CD14-positive monocyte (primary cell): ENCODE results near the gene ASCL2. TPM values are rescaled to one million over a fixed set of nuclear protein-coding genes. Genes with fewer than 3 reads are reported as not detected.

Source experiments
- DNase-seq, 3 donors: peaks; one replicate each; pipeline ENCODE4 v3.0.0-alpha.2; 2011 to 2022
- H2AFZ ChIP-seq: 2 replicates; pipeline ENCODE4 v1.6.0; 2012; ENCODE audit warnings: mild to moderate bottlenecking, low read depth, low read length, inconsistent platforms; ENCODE audit not compliant: insufficient read depth, poor library complexity, severe bottlenecking
- H3K27ac ChIP-seq, 2 donors: 1 replicate in 1 of 2; 2 replicates in 1 of 2; pipeline ENCODE4 v1.5.1; 2012 to 2013; ENCODE audit warnings: low read length in 2 of 2, control low read depth in 1 of 2, inconsistent platforms in 1 of 2, low read depth in 1 of 2, mild to moderate bottlenecking in 1 of 2
- H3K27me3 ChIP-seq, 2 donors: one replicate each; pipeline versions ENCODE4 v1.6.0 to v1.6.1; 2011 to 2013; ENCODE audit warnings: low read length in 2 of 2; ENCODE audit not compliant: control insufficient read depth in 2 of 2, insufficient read depth in 2 of 2
- H3K36me3 ChIP-seq, 2 donors: replicated peaks in 1 of 2; 1 replicate in 1 of 2; 2 replicates in 1 of 2; pipeline versions ENCODE4 v1.5.1 to v1.6.1; 2012 to 2013; ENCODE audit warnings: low read length in 2 of 2, control low read depth in 1 of 2, inconsistent platforms in 1 of 2, mild to moderate bottlenecking in 1 of 2; ENCODE audit not compliant: insufficient read depth in 2 of 2, control insufficient read depth in 1 of 2
- H3K4me1 ChIP-seq, 2 donors: 1 replicate in 1 of 2; 2 replicates in 1 of 2; pipeline versions ENCODE4 v1.5.1 to v1.6.1; 2012 to 2013; ENCODE audit warnings: low read length in 2 of 2, control low read depth in 1 of 2, inconsistent platforms in 1 of 2, mild to moderate bottlenecking in 1 of 2, moderate library complexity in 1 of 2; ENCODE audit not compliant: insufficient read depth in 2 of 2, control insufficient read depth in 1 of 2
- H3K4me2 ChIP-seq: replicated peaks from 2 replicates; pipeline ENCODE3; 2012; ENCODE audit warnings: low read length, moderate library complexity, mild to moderate bottlenecking; ENCODE audit not compliant: poor library complexity, severe bottlenecking; ENCODE audit errors: extremely low read depth
- H3K4me3 ChIP-seq, 3 experiments: fragments of 200-600 bp in 1 of 3; sonication (generic) in 1 of 3; replicated peaks in 1 of 3; 1 replicate in 2 of 3; 2 replicates in 1 of 3; pipeline ENCODE4 v1.5.1; 2011 to 2013; ENCODE audit warnings: low read length in 3 of 3, mild to moderate bottlenecking in 3 of 3, control low read depth in 2 of 3, low read depth in 2 of 3, inconsistent platforms in 1 of 3, moderate library complexity in 1 of 3
- H3K79me2 ChIP-seq: 2 replicates; pipeline ENCODE4 v1.6.0; 2012; ENCODE audit warnings: mild to moderate bottlenecking, control low read depth, inconsistent platforms, low read length, moderate library complexity; ENCODE audit not compliant: insufficient read depth
- H3K9ac ChIP-seq: 2 replicates; pipeline ENCODE4 v1.6.0; 2017; ENCODE audit warnings: low read length, mild to moderate bottlenecking; ENCODE audit not compliant: insufficient read depth, poor library complexity, severe bottlenecking
- H3K9me3 ChIP-seq, 2 donors: replicated peaks in 1 of 2; 1 replicate in 1 of 2; 2 replicates in 1 of 2; pipeline versions ENCODE4 v1.5.1 to v1.6.1; 2012 to 2013; ENCODE audit warnings: low read length in 2 of 2, control low read depth in 1 of 2; ENCODE audit not compliant: control insufficient read depth in 1 of 2, insufficient read depth in 1 of 2
- H4K20me1 ChIP-seq: 2 replicates; pipeline ENCODE4 v1.6.0; 2012; ENCODE audit warnings: mild to moderate bottlenecking, low read length, control low read depth, moderate library complexity; ENCODE audit not compliant: insufficient read depth
- H3K27ac Mint-ChIP-seq, 7 donors: one replicate each; pipeline ENCODE4 v1.8.0; 2020; ENCODE audit warnings: mild to moderate bottlenecking in 7 of 7, mixed read lengths in 7 of 7, moderate library complexity in 6 of 7, inconsistent platforms in 2 of 7
- H3K27me3 Mint-ChIP-seq, 3 donors: one replicate each; pipeline ENCODE4 v1.8.0; 2021 to 2022; ENCODE audit warnings: low read depth in 3 of 3, mild to moderate bottlenecking in 3 of 3, mixed read lengths in 3 of 3, moderate library complexity in 3 of 3, inconsistent platforms in 1 of 3
- H3K36me3 Mint-ChIP-seq, 2 donors: one replicate each; pipeline ENCODE4 v1.8.0; 2020; ENCODE audit warnings: mixed read lengths in 2 of 2, inconsistent platforms in 1 of 2, mild to moderate bottlenecking in 1 of 2
- H3K4me1 Mint-ChIP-seq: one replicate; pipeline ENCODE4 v1.8.0; 2020; ENCODE audit warnings: mild to moderate bottlenecking, mixed read lengths
- H3K4me3 Mint-ChIP-seq, 2 donors: one replicate each; pipeline ENCODE4 v1.8.0; 2020; ENCODE audit warnings: mild to moderate bottlenecking in 2 of 2, mixed read lengths in 2 of 2, moderate library complexity in 1 of 2
- H3K9me3 Mint-ChIP-seq, 7 donors: one replicate each; pipeline ENCODE4 v1.8.0; 2020 to 2022; ENCODE audit warnings: mixed read lengths in 7 of 7, mild to moderate bottlenecking in 6 of 7, moderate library complexity in 6 of 7, inconsistent platforms in 2 of 7
- WGBS: methylation state at CpG from one replicate; pipeline ENCODE4 v1.1.5; 2013; ENCODE audit warnings: missing lambda C conversion rate; ENCODE audit not compliant: insufficient coverage; 5-methylcytosine and 5-hydroxymethylcytosine counted together
- intact Hi-C, 2 donors: fragments of 100-400 bp; cut with micrococcal nuclease; formaldehyde crosslinking; loops; one replicate each; pipeline versions ENCODE4 v1.15.0 to v1.15.1; 2023
- polyA plus RNA-seq, 3 donors: library from polyadenylated mRNA; depleted of rRNA in 1 of 3; unstranded in 2 of 3; stranded (reverse) in 1 of 3; fragments of 300-500 nt in 2 of 3; fragments of >200 nt in 1 of 3; fragmentation: Illumina TruSeq in 2 of 3; gene quantifications; 1 replicate in 2 of 3; 2 replicates in 1 of 3; pipeline ENCODE4 v1.2.3, GENCODE V29; 2012 to 2021
- TF ChIP-seq, protein P1 (sequence below): fragments of 200-600 bp; IDR thresholded peaks from one replicate; pipeline ENCODE4 v1.8.0; 2022; ENCODE audit warnings: antibody characterized with exemption, mild to moderate bottlenecking

The ASCL2 gene
- polyA plus RNA-seq, 3 donors, result 5.7 to 11.4 (median 8.3) TPM

DNA sequence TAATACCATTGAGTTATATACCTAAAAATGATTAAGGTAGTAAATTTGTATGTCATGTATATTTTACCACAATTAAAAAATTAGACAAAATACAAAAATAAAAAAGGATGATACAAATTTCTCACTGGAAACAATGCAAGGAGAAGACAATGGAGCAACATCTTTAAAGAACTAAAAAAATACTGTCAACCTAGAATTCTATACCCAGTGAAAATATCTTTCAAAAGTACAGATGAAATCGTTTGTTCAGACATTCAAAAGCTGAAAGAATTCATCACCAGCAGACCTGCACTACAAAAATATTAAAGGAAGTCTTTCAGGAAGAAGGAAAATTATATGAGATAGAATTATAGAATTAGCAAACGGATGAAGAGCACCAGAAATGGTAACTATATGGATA, 9.8 kb upstream of the ASCL2 start:
- peaks cover 5% of the 10 kb centered on the region for H3K4me1 Mint-ChIP-seq
- no CpG with 5 or more reads among the region's 2 CpGs for WGBS
- H3K9me3 Mint-ChIP-seq, result peaks cover 5 to 41% (median 21%) of the 10 kb centered on the region in 7 donors
- H3K9me3 ChIP-seq, result peaks cover 4 to 12% of the 10 kb centered on the region in 2 donors
- H3K27me3 ChIP-seq, result no peaks in the 10 kb centered on the region
- TF ChIP-seq, protein P1, sequence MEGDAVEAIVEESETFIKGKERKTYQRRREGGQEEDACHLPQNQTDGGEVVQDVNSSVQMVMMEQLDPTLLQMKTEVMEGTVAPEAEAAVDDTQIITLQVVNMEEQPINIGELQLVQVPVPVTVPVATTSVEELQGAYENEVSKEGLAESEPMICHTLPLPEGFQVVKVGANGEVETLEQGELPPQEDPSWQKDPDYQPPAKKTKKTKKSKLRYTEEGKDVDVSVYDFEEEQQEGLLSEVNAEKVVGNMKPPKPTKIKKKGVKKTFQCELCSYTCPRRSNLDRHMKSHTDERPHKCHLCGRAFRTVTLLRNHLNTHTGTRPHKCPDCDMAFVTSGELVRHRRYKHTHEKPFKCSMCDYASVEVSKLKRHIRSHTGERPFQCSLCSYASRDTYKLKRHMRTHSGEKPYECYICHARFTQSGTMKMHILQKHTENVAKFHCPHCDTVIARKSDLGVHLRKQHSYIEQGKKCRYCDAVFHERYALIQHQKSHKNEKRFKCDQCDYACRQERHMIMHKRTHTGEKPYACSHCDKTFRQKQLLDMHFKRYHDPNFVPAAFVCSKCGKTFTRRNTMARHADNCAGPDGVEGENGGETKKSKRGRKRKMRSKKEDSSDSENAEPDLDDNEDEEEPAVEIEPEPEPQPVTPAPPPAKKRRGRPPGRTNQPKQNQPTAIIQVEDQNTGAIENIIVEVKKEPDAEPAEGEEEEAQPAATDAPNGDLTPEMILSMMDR, result no peak
- DNase-seq, result no peak
- H3K27ac Mint-ChIP-seq, result no peak overlapping the region
- H3K36me3 ChIP-seq, result no peaks in the 10 kb centered on the region
- no peak overlapping the region for H3K4me3 ChIP-seq
- no peaks in the 10 kb centered on the region for H3K79me2 ChIP-seq
- peaks cover 9 to 11% (median 10%) of the 10 kb centered on the region in 3 donors for H3K27me3 Mint-ChIP-seq
- H3K36me3 Mint-ChIP-seq, result peaks cover 0 to 3% of the 10 kb centered on the region in 2 donors
- no peak overlapping the region for H3K9ac ChIP-seq
- no peak overlapping the region for H3K4me3 Mint-ChIP-seq
- intact Hi-C loops, result no loop called here
- H3K4me2 ChIP-seq, result no peak overlapping the region
- H2AFZ ChIP-seq, result no peak overlapping the region
- no peaks in the 10 kb centered on the region for H3K4me1 ChIP-seq
- H4K20me1 ChIP-seq, result no peaks in the 10 kb centered on the region
- H3K27ac ChIP-seq, result no peak overlapping the region

DNA sequence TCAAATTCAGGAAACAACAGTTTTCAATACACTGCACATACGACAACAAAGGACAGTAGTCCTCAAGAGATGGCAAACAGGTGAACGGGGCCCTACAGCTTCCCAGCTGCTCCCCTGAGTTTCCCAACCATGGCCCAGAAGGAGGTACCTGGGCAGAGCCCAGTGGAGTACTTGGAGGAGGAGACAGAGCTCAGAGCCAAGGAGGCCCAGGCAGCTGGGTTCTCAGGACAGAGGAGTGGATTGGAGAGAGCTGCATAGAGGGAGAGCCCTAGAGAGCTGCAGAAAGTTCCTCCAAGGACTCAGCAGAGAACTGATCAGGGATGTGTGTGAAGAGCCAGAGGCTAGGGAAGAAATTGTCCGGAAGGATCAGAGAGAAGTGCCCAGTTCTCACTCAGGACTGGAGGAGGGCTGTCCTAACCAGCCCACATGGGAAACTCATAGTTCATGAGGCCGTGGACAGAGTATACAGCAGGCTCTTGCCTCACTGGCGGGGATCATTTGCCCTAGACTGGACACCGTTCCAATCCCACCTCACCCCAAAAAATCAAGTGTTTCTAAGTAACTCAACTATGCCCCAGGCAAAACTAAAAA, 7.6 kb upstream of the ASCL2 start:
- Histone ChIP-seq H3K4me2 (no peak overlapping the region), H3K9ac (no peak overlapping the region), H3K9me3 (peaks cover 4 to 12% of the 10 kb centered on the region in 2 donors), H3K4me3 (no peak overlapping the region), H3K79me2 (no peaks in the 10 kb centered on the region), H3K4me1 (no peaks in the 10 kb centered on the region), H2AFZ (no peak overlapping the region), H4K20me1 (no peaks in the 10 kb centered on the region), H3K27me3 (peaks cover 0 to 3% of the 10 kb centered on the region in 2 donors), H3K36me3 (no peaks in the 10 kb centered on the region), H3K27ac (no peak overlapping the region)
- TF ChIP-seq, protein P1, result no peak
- H3K4me1 Mint-ChIP-seq, result peaks cover 5% of the 10 kb centered on the region
- intact Hi-C loops, result no loop called here
- H3K36me3 Mint-ChIP-seq, result peaks cover 0 to 3% of the 10 kb centered on the region in 2 donors
- H3K4me3 Mint-ChIP-seq, result no peak overlapping the region
- DNase-seq, result no peak
- peaks cover 5 to 33% (median 20%) of the 10 kb centered on the region in 7 donors for H3K9me3 Mint-ChIP-seq
- 93% methylated on average over 4 of the region's 6 CpGs for WGBS
- peaks cover 12 to 18% (median 13%) of the 10 kb centered on the region in 3 donors for H3K27me3 Mint-ChIP-seq
- no peak overlapping the region for H3K27ac Mint-ChIP-seq
